GM23338 (cell line): Measurements from ENCODE around the gene PRTFDC1. TPM values are rescaled to one million over a fixed set of nuclear protein-coding genes. Genes with fewer than 3 reads are reported as not detected.

Experiments
- ATAC-seq: fragments of 200-7000 bp; cut with Tn5 transposase; 3 replicates; pipeline ENCODE4 v1.9.1; 2020
- DNase-seq: peaks from one replicate; pipeline ENCODE4 v3.0.0-alpha.2; 2015; ENCODE audit warnings: low spot score
- H2AFZ ChIP-seq: fragments of 200-600 bp; sonication (generic); 2 replicates; pipeline ENCODE4 v1.8.0; 2016; ENCODE audit warnings: antibody characterized with exemption, mild to moderate bottlenecking, moderate library complexity
- H3F3A ChIP-seq: fragments of 200-600 bp; sonication (generic); replicated peaks from 2 replicates; pipeline ENCODE4 v1.8.0; 2017; ENCODE audit warnings: antibody characterized with exemption, mixed run types, low read depth
- H3K27ac ChIP-seq: fragments of 200-600 bp; sonication (generic); 2 replicates; pipeline ENCODE4 v1.6.1; 2016; ENCODE audit warnings: low read depth
- H3K27me3 ChIP-seq: fragments of 200-600 bp; sonication (generic); 2 replicates; pipeline ENCODE4 v1.8.0; 2016; ENCODE audit warnings: mild to moderate bottlenecking, mixed run types, moderate library complexity; ENCODE audit not compliant: insufficient read depth
- H3K36me3 ChIP-seq: fragments of 200-600 bp; sonication (generic); 2 replicates; pipeline ENCODE4 v1.8.0; 2016; ENCODE audit warnings: mild to moderate bottlenecking; ENCODE audit not compliant: insufficient read depth
- H3K4me1 ChIP-seq: fragments of 200-600 bp; sonication (generic); 2 replicates; pipeline ENCODE4 v1.8.0; 2016; ENCODE audit warnings: mild to moderate bottlenecking, moderate library complexity; ENCODE audit not compliant: insufficient read depth
- H3K4me2 ChIP-seq: fragments of 200-600 bp; sonication (generic); 2 replicates; pipeline ENCODE4 v1.7.1; 2017; ENCODE audit warnings: mixed run types
- H3K4me3 ChIP-seq: fragments of 200-600 bp; sonication (generic); 2 replicates; pipeline ENCODE4 v1.6.1; 2016; ENCODE audit warnings: mixed run types
- H3K79me2 ChIP-seq: fragments of 200-600 bp; sonication (generic); replicated peaks from 2 replicates; pipeline ENCODE4 v1.8.0; 2017; ENCODE audit warnings: mild to moderate bottlenecking; ENCODE audit not compliant: insufficient read depth
- H3K9me2 ChIP-seq: fragments of 200-600 bp; sonication (generic); 2 replicates; pipeline ENCODE4 v1.8.0; 2017; ENCODE audit not compliant: insufficient read depth
- H4K20me1 ChIP-seq: fragments of 200-600 bp; sonication (generic); replicated peaks from 2 replicates; pipeline ENCODE4 v1.8.0; 2017; ENCODE audit warnings: mild to moderate bottlenecking; ENCODE audit not compliant: insufficient read depth
- H3K27ac Mint-ChIP-seq: 2 replicates; pipeline ENCODE4 v1.8.0; 2020; ENCODE audit warnings: inconsistent platforms, mild to moderate bottlenecking, moderate library complexity, mixed read lengths
- H3K27me3 Mint-ChIP-seq: 3 replicates; pipeline ENCODE4 v1.8.0; 2022; ENCODE audit warnings: low read depth, mild to moderate bottlenecking, moderate library complexity, mixed read lengths, inconsistent platforms; ENCODE audit not compliant: insufficient read depth, poor library complexity
- H3K36me3 Mint-ChIP-seq: 3 replicates; pipeline ENCODE4 v1.8.0; 2021; ENCODE audit warnings: low read depth, mild to moderate bottlenecking, inconsistent platforms, moderate library complexity, mixed read lengths
- H3K4me1 Mint-ChIP-seq: 3 replicates; pipeline ENCODE4 v1.8.0; 2020; ENCODE audit warnings: mild to moderate bottlenecking, inconsistent platforms, mixed read lengths
- H3K4me3 Mint-ChIP-seq: 3 replicates; pipeline ENCODE4 v1.8.0; 2021; ENCODE audit warnings: moderate library complexity, mild to moderate bottlenecking, inconsistent platforms, mixed read lengths
- H3K9me3 Mint-ChIP-seq: 3 replicates; pipeline ENCODE4 v1.8.0; 2020; ENCODE audit warnings: moderate library complexity, mild to moderate bottlenecking, inconsistent platforms, mixed read lengths
- CREB1 ChIP-seq: fragments of 250-450 bp; sonication (Bioruptor Pico); IDR thresholded peaks from 2 replicates; pipeline ENCODE4 v1.5.0; 2020; ENCODE audit warnings: low read depth, mild to moderate bottlenecking, moderate library complexity
- EZH2 ChIP-seq: fragments of 200-600 bp; sonication (generic); IDR thresholded peaks from one replicate; pipeline ENCODE4 v1.8.0; 2017; ENCODE audit warnings: antibody characterized with exemption, mild to moderate bottlenecking, low read depth; ENCODE audit not compliant: unreplicated experiment
- EZH2phosphoT487 ChIP-seq: fragments of 200-600 bp; sonication (generic); IDR thresholded peaks from one replicate; pipeline ENCODE4 v1.8.1; 2018; ENCODE audit warnings: antibody characterized with exemption; ENCODE audit not compliant: unreplicated experiment
- JUNB ChIP-seq: IDR thresholded peaks from one replicate; pipeline ENCODE4 v1.6.1; 2016; ENCODE audit warnings: antibody characterized with exemption; ENCODE audit not compliant: unreplicated experiment
- NANOG ChIP-seq: IDR thresholded peaks from 2 replicates; pipeline ENCODE4 v1.6.1; 2016; ENCODE audit warnings: antibody characterized with exemption, borderline replicate concordance
- POLR2AphosphoS5 ChIP-seq: IDR thresholded peaks from 2 replicates; pipeline ENCODE4 v1.6.1; 2016; ENCODE audit warnings: antibody characterized with exemption, low read depth
- STAT1 ChIP-seq: IDR thresholded peaks from one replicate; pipeline ENCODE4 v1.6.1; 2016; ENCODE audit warnings: antibody characterized with exemption; ENCODE audit not compliant: unreplicated experiment
- ZNF114 ChIP-seq: fragments of 250-450 bp; sonication (Bioruptor Pico); IDR thresholded peaks from 2 replicates; pipeline ENCODE4 v1.5.0; 2020; ENCODE audit warnings: mild to moderate bottlenecking, moderate library complexity
- ZNF331 ChIP-seq: fragments of 250-450 bp; sonication (Bioruptor Pico); IDR thresholded peaks from 2 replicates; pipeline ENCODE4 v1.5.0; 2020; ENCODE audit warnings: low read depth, mild to moderate bottlenecking, moderate library complexity
- polyA plus RNA-seq: library from polyadenylated mRNA; unstranded; fragments of >200 nt; fragmentation: Nextera tagmentation; extraction: Ambion mirVana; gene quantifications from 2 replicates; pipeline ENCODE4 v1.2.1, GENCODE V29; 2016
- total RNA-seq: library from RNA; depleted of rRNA; stranded (reverse); fragments of >200 nt; shearing (Covaris generic); gene quantifications from 2 replicates; pipeline ENCODE4 v1.2.3, GENCODE V29; 2014
- TF ChIP-seq, protein P1 (sequence below): fragments of 250-450 bp; sonication (Bioruptor Pico); IDR thresholded peaks from 2 replicates; pipeline ENCODE4 v1.5.0; 2020; ENCODE audit warnings: mild to moderate bottlenecking, moderate library complexity
- TF ChIP-seq, protein P2 (sequence below): IDR thresholded peaks from one replicate; pipeline ENCODE4 v1.6.1; 2018; ENCODE audit warnings: antibody characterized with exemption; ENCODE audit not compliant: unreplicated experiment
- TF ChIP-seq, protein P3 (sequence below): IDR thresholded peaks from 2 replicates; pipeline ENCODE4 v1.6.1; 2016; ENCODE audit warnings: antibody characterized with exemption
- TF ChIP-seq, protein P4 (sequence below), 2 experiments: fragments of 200-600 bp in 1 of 2; sonication (generic) in 1 of 2; conservative IDR thresholded peaks; 2 replicates each; pipeline versions ENCODE4 v1.5.1 to v1.6.1; 2016 to 2017; ENCODE audit warnings: antibody characterized with exemption in 2 of 2, low read depth in 2 of 2, mild to moderate bottlenecking in 2 of 2, moderate library complexity in 1 of 2

The PRTFDC1 gene
- total and polyA plus RNA-seq, 2 experiments from 2014 or later, result 7.9 to 9.1 TPM

DNA sequence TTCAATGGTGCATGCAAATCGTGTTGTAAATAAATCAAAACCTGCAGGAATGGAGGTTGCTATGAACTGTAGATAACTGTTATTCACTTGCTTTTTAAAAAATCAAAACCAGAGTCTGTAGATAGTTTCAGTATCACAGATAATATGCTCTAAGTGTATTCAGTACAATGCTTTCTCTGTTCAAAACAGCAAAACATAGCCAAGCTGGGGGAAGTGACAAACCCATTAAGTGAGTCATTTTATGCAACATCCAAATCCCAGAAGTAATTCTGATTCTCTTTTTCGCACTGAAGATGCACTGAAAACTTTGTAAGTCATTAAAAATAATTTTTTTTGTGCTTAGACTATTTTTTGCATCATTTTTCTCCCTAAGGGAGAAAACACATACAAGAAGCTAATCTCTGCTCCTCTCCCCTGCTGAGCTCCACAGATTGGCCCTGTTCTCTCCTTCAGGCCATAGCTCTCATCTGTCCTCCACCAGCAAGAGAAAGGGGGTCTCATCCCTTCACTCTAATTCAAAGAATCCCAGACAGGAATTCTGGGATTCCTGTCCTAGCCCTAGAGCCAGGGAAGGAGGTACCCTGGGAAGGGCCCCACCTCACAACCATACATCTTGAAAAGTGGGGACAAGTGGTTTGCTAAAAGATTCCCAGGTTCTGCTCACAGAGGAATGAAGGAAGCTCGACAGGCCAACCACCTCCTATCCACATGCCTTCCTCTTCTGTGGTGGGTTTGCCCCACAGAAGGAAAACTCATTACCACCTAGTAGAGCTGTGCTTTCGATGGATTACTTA lies 4.9 kb downstream of the PRTFDC1 start:
- H3K79me2 ChIP-seq, result no peaks in the 10 kb centered on the region
- no peaks in the 10 kb centered on the region; the same call in 1 of the 3 replicates for H3K9me3 Mint-ChIP-seq

More for the DNA sequence above, 4.9 kb downstream of the PRTFDC1 start:
- Histone ChIP-seq H3K4me1 (peaks cover 18% of the 10 kb centered on the region), H3K4me3 (no peak overlapping the region), H4K20me1 (no peaks in the 10 kb centered on the region), H3K36me3 (no peaks in the 10 kb centered on the region), H3K9me2 (no peaks in the 10 kb centered on the region), H3F3A (peaks cover 8% of the 10 kb centered on the region; the same call in 1 of the 2 replicates), H3K27me3 (no peaks in the 10 kb centered on the region), H3K4me2 (no peak overlapping the region), H3K27ac (no peak overlapping the region), H2AFZ (no peak overlapping the region)
- Mint-ChIP-seq H3K27ac (no peak overlapping the region), H3K4me1 (peaks cover 17% of the 10 kb centered on the region), H3K4me3 (no peak overlapping the region), H3K27me3 (peaks cover 8% of the 10 kb centered on the region), H3K36me3 (no peaks in the 10 kb centered on the region)
- ATAC-seq (no peak), DNase-seq (no peak)
- TF ChIP-seq STAT1 (no peak), NANOG (no peak), JUNB (no peak), ZNF114 (no peak), EZH2 (no peak), POLR2AphosphoS5 (no peak), CREB1 (no peak), ZNF331 (CRISPR knock-in tag) (no peak), EZH2phosphoT487 (no peak)
- TF ChIP-seq, protein P1, sequence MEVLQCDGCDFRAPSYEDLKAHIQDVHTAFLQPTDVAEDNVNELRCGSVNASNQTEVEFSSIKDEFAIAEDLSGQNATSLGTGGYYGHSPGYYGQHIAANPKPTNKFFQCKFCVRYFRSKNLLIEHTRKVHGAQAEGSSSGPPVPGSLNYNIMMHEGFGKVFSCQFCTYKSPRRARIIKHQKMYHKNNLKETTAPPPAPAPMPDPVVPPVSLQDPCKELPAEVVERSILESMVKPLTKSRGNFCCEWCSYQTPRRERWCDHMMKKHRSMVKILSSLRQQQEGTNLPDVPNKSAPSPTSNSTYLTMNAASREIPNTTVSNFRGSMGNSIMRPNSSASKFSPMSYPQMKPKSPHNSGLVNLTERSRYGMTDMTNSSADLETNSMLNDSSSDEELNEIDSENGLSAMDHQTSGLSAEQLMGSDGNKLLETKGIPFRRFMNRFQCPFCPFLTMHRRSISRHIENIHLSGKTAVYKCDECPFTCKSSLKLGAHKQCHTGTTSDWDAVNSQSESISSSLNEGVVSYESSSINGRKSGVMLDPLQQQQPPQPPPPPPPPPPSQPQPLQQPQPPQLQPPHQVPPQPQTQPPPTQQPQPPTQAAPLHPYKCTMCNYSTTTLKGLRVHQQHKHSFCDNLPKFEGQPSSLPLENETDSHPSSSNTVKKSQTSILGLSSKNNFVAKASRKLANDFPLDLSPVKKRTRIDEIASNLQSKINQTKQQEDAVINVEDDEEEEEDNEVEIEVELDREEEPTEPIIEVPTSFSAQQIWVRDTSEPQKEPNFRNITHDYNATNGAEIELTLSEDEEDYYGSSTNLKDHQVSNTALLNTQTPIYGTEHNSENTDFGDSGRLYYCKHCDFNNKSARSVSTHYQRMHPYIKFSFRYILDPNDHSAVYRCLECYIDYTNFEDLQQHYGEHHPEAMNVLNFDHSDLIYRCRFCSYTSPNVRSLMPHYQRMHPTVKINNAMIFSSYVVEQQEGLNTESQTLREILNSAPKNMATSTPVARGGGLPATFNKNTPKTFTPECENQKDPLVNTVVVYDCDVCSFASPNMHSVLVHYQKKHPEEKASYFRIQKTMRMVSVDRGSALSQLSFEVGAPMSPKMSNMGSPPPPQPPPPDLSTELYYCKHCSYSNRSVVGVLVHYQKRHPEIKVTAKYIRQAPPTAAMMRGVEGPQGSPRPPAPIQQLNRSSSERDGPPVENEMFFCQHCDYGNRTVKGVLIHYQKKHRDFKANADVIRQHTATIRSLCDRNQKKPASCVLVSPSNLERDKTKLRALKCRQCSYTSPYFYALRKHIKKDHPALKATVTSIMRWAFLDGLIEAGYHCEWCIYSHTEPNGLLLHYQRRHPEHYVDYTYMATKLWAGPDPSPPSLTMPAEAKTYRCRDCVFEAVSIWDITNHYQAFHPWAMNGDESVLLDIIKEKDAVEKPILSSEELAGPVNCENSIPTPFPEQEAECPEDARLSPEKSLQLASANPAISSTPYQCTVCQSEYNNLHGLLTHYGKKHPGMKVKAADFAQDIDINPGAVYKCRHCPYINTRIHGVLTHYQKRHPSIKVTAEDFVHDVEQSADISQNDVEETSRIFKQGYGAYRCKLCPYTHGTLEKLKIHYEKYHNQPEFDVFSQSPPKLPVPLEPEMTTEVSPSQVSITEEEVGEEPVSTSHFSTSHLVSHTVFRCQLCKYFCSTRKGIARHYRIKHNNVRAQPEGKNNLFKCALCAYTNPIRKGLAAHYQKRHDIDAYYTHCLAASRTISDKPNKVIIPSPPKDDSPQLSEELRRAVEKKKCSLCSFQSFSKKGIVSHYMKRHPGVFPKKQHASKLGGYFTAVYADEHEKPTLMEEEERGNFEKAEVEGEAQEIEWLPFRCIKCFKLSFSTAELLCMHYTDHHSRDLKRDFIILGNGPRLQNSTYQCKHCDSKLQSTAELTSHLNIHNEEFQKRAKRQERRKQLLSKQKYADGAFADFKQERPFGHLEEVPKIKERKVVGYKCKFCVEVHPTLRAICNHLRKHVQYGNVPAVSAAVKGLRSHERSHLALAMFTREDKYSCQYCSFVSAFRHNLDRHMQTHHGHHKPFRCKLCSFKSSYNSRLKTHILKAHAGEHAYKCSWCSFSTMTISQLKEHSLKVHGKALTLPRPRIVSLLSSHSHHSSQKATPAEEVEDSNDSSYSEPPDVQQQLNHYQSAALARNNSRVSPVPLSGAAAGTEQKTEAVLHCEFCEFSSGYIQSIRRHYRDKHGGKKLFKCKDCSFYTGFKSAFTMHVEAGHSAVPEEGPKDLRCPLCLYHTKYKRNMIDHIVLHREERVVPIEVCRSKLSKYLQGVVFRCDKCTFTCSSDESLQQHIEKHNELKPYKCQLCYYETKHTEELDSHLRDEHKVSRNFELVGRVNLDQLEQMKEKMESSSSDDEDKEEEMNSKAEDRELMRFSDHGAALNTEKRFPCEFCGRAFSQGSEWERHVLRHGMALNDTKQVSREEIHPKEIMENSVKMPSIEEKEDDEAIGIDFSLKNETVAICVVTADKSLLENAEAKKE, result no peak
- TF ChIP-seq, protein P2, sequence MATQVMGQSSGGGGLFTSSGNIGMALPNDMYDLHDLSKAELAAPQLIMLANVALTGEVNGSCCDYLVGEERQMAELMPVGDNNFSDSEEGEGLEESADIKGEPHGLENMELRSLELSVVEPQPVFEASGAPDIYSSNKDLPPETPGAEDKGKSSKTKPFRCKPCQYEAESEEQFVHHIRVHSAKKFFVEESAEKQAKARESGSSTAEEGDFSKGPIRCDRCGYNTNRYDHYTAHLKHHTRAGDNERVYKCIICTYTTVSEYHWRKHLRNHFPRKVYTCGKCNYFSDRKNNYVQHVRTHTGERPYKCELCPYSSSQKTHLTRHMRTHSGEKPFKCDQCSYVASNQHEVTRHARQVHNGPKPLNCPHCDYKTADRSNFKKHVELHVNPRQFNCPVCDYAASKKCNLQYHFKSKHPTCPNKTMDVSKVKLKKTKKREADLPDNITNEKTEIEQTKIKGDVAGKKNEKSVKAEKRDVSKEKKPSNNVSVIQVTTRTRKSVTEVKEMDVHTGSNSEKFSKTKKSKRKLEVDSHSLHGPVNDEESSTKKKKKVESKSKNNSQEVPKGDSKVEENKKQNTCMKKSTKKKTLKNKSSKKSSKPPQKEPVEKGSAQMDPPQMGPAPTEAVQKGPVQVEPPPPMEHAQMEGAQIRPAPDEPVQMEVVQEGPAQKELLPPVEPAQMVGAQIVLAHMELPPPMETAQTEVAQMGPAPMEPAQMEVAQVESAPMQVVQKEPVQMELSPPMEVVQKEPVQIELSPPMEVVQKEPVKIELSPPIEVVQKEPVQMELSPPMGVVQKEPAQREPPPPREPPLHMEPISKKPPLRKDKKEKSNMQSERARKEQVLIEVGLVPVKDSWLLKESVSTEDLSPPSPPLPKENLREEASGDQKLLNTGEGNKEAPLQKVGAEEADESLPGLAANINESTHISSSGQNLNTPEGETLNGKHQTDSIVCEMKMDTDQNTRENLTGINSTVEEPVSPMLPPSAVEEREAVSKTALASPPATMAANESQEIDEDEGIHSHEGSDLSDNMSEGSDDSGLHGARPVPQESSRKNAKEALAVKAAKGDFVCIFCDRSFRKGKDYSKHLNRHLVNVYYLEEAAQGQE, result no peak
- TF ChIP-seq, protein P3, sequence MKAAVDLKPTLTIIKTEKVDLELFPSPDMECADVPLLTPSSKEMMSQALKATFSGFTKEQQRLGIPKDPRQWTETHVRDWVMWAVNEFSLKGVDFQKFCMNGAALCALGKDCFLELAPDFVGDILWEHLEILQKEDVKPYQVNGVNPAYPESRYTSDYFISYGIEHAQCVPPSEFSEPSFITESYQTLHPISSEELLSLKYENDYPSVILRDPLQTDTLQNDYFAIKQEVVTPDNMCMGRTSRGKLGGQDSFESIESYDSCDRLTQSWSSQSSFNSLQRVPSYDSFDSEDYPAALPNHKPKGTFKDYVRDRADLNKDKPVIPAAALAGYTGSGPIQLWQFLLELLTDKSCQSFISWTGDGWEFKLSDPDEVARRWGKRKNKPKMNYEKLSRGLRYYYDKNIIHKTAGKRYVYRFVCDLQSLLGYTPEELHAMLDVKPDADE, result no peak
- TF ChIP-seq, protein P4, sequence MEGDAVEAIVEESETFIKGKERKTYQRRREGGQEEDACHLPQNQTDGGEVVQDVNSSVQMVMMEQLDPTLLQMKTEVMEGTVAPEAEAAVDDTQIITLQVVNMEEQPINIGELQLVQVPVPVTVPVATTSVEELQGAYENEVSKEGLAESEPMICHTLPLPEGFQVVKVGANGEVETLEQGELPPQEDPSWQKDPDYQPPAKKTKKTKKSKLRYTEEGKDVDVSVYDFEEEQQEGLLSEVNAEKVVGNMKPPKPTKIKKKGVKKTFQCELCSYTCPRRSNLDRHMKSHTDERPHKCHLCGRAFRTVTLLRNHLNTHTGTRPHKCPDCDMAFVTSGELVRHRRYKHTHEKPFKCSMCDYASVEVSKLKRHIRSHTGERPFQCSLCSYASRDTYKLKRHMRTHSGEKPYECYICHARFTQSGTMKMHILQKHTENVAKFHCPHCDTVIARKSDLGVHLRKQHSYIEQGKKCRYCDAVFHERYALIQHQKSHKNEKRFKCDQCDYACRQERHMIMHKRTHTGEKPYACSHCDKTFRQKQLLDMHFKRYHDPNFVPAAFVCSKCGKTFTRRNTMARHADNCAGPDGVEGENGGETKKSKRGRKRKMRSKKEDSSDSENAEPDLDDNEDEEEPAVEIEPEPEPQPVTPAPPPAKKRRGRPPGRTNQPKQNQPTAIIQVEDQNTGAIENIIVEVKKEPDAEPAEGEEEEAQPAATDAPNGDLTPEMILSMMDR (conservative IDR thresholded peaks at IDR 0.05; ENCODE audit: low read depth in 2 of 2), result no peak
